ENCODE results near the gene LDAH.

Gene LDAH

GRCh38 chr2:20660506-20661420 lies 162.1 kb downstream of the LDAH start:
- Histone ChIP-seq H4K20me1 (ENCODE audit: insufficient read depth, low read length) (no peaks in the 10 kb centered on the region), H3K27ac (ENCODE audit: low read length) (no peak overlapping the region), H3K9me3 (ENCODE audit: insufficient read depth, low read length, severe bottlenecking) (no peaks in the 10 kb centered on the region), H3K36me3 (ENCODE audit: insufficient read depth, low read length) (no peaks in the 10 kb centered on the region), H3K4me2 (ENCODE audit: insufficient read depth, low read length) (no peak overlapping the region), H3K4me1 (ENCODE audit: insufficient read depth, low read length) (no peaks in the 10 kb centered on the region), H3K4me3 (ENCODE audit: low read depth in 1 of 2, low read length in 2 of 2) (no peak overlapping the region), H3K9ac (ENCODE audit: low read depth, low read length) (no peak overlapping the region), H3K79me2 (ENCODE audit: insufficient read depth, low read length) (no peaks in the 10 kb centered on the region), H3K27me3 (ENCODE audit: insufficient read depth, low read length, poor library complexity) (peaks cover 5% of the 10 kb centered on the region), H2AFZ (ENCODE audit: low read depth, low read length) (no peak overlapping the region)
- TF ChIP-seq EZH2 (IDR thresholded peaks at IDR 0.05; ENCODE audit: borderline replicate concordance, low read depth, low read length, severe bottlenecking): no peak
- TF ChIP-seq, protein P1, sequence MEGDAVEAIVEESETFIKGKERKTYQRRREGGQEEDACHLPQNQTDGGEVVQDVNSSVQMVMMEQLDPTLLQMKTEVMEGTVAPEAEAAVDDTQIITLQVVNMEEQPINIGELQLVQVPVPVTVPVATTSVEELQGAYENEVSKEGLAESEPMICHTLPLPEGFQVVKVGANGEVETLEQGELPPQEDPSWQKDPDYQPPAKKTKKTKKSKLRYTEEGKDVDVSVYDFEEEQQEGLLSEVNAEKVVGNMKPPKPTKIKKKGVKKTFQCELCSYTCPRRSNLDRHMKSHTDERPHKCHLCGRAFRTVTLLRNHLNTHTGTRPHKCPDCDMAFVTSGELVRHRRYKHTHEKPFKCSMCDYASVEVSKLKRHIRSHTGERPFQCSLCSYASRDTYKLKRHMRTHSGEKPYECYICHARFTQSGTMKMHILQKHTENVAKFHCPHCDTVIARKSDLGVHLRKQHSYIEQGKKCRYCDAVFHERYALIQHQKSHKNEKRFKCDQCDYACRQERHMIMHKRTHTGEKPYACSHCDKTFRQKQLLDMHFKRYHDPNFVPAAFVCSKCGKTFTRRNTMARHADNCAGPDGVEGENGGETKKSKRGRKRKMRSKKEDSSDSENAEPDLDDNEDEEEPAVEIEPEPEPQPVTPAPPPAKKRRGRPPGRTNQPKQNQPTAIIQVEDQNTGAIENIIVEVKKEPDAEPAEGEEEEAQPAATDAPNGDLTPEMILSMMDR (IDR thresholded peaks at IDR 0.05; ENCODE audit: borderline replicate concordance, extremely low read depth, low read length, poor library complexity, severe bottlenecking): no peak
- DNase-seq: no peak
- ATAC-seq (ENCODE audit: insufficient read depth, low read depth): no peak

GRCh38 chr2:20657522-20658235 lies 165.2 kb downstream of the LDAH start:
- no peak overlapping the region for H2AFZ ChIP-seq (ENCODE audit: low read depth, low read length)
- H3K9me3 ChIP-seq (ENCODE audit: insufficient read depth, low read length, severe bottlenecking): no peaks in the 10 kb centered on the region
- H3K27ac ChIP-seq (ENCODE audit: low read length): no peak overlapping the region
- no peak overlapping the region for H3K4me2 ChIP-seq (ENCODE audit: insufficient read depth, low read length)
- H3K4me1 ChIP-seq (ENCODE audit: insufficient read depth, low read length): no peaks in the 10 kb centered on the region
- H4K20me1 ChIP-seq (ENCODE audit: insufficient read depth, low read length): no peaks in the 10 kb centered on the region
- no peak for DNase-seq
- no peak for ATAC-seq (ENCODE audit: insufficient read depth, low read depth)
- H3K27me3 ChIP-seq (ENCODE audit: insufficient read depth, low read length, poor library complexity): peaks cover 5% of the 10 kb centered on the region
- H3K79me2 ChIP-seq (ENCODE audit: insufficient read depth, low read length): no peaks in the 10 kb centered on the region
- no peak overlapping the region for H3K4me3 ChIP-seq (ENCODE audit: low read depth in 1 of 2, low read length in 2 of 2)
- no peak overlapping the region for H3K9ac ChIP-seq (ENCODE audit: low read depth, low read length)
- no peak for TF ChIP-seq EZH2 (IDR thresholded peaks at IDR 0.05; ENCODE audit: borderline replicate concordance, low read depth, low read length, severe bottlenecking)
- TF ChIP-seq, protein P1 (IDR thresholded peaks at IDR 0.05; ENCODE audit: borderline replicate concordance, extremely low read depth, low read length, poor library complexity, severe bottlenecking): no peak
- no peaks in the 10 kb centered on the region for H3K36me3 ChIP-seq (ENCODE audit: insufficient read depth, low read length)

- H3K4me3 ChIP-seq (ENCODE audit: low read depth in 1 of 2, low read length in 2 of 2): no peak overlapping the region
- H3K4me2 ChIP-seq (ENCODE audit: insufficient read depth, low read length): no peak overlapping the region
- H3K9ac ChIP-seq (ENCODE audit: low read depth, low read length): no peak overlapping the region
- peaks cover 3% of the 10 kb centered on the region for H3K4me1 ChIP-seq (ENCODE audit: insufficient read depth, low read length)
- no peak for DNase-seq
- no peak overlapping the region for H2AFZ ChIP-seq (ENCODE audit: low read depth, low read length)
- no peaks in the 10 kb centered on the region for H3K9me3 ChIP-seq (ENCODE audit: insufficient read depth, low read length, severe bottlenecking)
- H4K20me1 ChIP-seq (ENCODE audit: insufficient read depth, low read length): no peaks in the 10 kb centered on the region
- H3K27me3 ChIP-seq (ENCODE audit: insufficient read depth, low read length, poor library complexity): peaks cover 5% of the 10 kb centered on the region
- no peak for ATAC-seq (ENCODE audit: insufficient read depth, low read depth)
- H3K27ac ChIP-seq (ENCODE audit: low read length): no peak overlapping the region
- H3K36me3 ChIP-seq (ENCODE audit: insufficient read depth, low read length): no peaks in the 10 kb centered on the region
- TF ChIP-seq, protein P1 (IDR thresholded peaks at IDR 0.05; ENCODE audit: borderline replicate concordance, extremely low read depth, low read length, poor library complexity, severe bottlenecking): no peak
- no peak for TF ChIP-seq EZH2 (IDR thresholded peaks at IDR 0.05; ENCODE audit: borderline replicate concordance, low read depth, low read length, severe bottlenecking)
- H3K79me2 ChIP-seq (ENCODE audit: insufficient read depth, low read length): no peaks in the 10 kb centered on the region
Observed at GRCh38 chr2:20656561-20656960, 166.3 kb downstream of the LDAH start.

All from DND-41 (cell line).